ENCODE measurements around the gene ARHGAP26. TPM values are rescaled to one million over a fixed set of nuclear protein-coding genes. Genes with fewer than 3 reads are reported as not detected.

ARHGAP26 gene
- polyA plus RNA-seq, 1 donor from 2014 or later, result 0.83 TPM

DNA sequence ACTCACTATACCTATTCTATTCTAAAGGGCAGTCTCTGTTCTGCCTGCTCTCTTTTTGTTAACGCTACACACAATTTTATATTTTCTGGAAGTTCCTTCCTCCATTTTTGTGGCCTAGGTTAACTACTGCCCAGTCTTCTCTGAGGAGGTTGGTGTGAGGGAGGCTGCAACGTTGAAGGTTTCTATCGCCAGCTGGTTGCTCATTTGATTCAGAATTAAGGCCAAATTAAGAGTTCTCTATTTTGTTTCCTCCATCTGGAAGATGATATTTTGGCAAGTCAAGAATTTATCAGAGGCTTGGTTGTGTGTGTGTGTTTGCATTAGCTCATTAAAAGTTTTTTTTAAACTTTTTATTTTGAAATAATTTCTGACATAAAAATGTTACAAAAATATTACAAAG, 175.1 kb downstream of the ARHGAP26 start:
- no peaks in the 10 kb centered on the region for H3K9me3 ChIP-seq (ENCODE audit: low read length)
- no peak overlapping the region for H3K9ac ChIP-seq (ENCODE audit: low read length)
- TF ChIP-seq MXI1 (conservative IDR thresholded peaks at IDR 0.05; ENCODE audit: poor library complexity, severe bottlenecking) (no peak), EP300 (conservative IDR thresholded peaks at IDR 0.05; ENCODE audit: poor library complexity, severe bottlenecking) (no peak), POLR2AphosphoS5 (IDR thresholded peaks at IDR 0.05) (no peak), RAD21 (conservative IDR thresholded peaks at IDR 0.05) (no peak)
- H2AFZ ChIP-seq (ENCODE audit: low read depth, low read length), result no peak overlapping the region
- H4K20me1 ChIP-seq (ENCODE audit: insufficient read depth), result no peaks in the 10 kb centered on the region
- H3K79me2 ChIP-seq (replicated peaks; ENCODE audit: insufficient read depth, low read length), result no peaks in the 10 kb centered on the region
- H3K27ac ChIP-seq (ENCODE audit: low read length), result no peak overlapping the region
- H3K27me3 ChIP-seq (ENCODE audit: insufficient read depth, low read depth, low read length), result no peaks in the 10 kb centered on the region
- no peaks in the 10 kb centered on the region for H3K36me3 ChIP-seq (ENCODE audit: insufficient read depth, low read length)
- no peaks in the 10 kb centered on the region for H3F3A ChIP-seq (ENCODE audit: insufficient read depth, low read length, poor library complexity, severe bottlenecking)
- H3K9me2 ChIP-seq (ENCODE audit: insufficient read depth, low read length), result no peaks in the 10 kb centered on the region
- H3K4me3 ChIP-seq (ENCODE audit: low read length), result no peak overlapping the region
- no peak overlapping the region for H3K4me2 ChIP-seq (ENCODE audit: low read length)

- no peaks in the 10 kb centered on the region for H3K79me2 ChIP-seq (replicated peaks; ENCODE audit: insufficient read depth, low read length)
- no peaks in the 10 kb centered on the region for H3K27me3 ChIP-seq (ENCODE audit: insufficient read depth, low read depth, low read length)
- no peaks in the 10 kb centered on the region for H3K9me2 ChIP-seq (ENCODE audit: insufficient read depth, low read length)
- no peaks in the 10 kb centered on the region for H3F3A ChIP-seq (ENCODE audit: insufficient read depth, low read length, poor library complexity, severe bottlenecking)
- H2AFZ ChIP-seq (ENCODE audit: low read depth, low read length), result no peak overlapping the region
- no peak overlapping the region for H3K9ac ChIP-seq (ENCODE audit: low read length)
- no peaks in the 10 kb centered on the region for H3K9me3 ChIP-seq (ENCODE audit: low read length)
- no peak overlapping the region for H3K27ac ChIP-seq (ENCODE audit: low read length)
- TF ChIP-seq, protein P1, sequence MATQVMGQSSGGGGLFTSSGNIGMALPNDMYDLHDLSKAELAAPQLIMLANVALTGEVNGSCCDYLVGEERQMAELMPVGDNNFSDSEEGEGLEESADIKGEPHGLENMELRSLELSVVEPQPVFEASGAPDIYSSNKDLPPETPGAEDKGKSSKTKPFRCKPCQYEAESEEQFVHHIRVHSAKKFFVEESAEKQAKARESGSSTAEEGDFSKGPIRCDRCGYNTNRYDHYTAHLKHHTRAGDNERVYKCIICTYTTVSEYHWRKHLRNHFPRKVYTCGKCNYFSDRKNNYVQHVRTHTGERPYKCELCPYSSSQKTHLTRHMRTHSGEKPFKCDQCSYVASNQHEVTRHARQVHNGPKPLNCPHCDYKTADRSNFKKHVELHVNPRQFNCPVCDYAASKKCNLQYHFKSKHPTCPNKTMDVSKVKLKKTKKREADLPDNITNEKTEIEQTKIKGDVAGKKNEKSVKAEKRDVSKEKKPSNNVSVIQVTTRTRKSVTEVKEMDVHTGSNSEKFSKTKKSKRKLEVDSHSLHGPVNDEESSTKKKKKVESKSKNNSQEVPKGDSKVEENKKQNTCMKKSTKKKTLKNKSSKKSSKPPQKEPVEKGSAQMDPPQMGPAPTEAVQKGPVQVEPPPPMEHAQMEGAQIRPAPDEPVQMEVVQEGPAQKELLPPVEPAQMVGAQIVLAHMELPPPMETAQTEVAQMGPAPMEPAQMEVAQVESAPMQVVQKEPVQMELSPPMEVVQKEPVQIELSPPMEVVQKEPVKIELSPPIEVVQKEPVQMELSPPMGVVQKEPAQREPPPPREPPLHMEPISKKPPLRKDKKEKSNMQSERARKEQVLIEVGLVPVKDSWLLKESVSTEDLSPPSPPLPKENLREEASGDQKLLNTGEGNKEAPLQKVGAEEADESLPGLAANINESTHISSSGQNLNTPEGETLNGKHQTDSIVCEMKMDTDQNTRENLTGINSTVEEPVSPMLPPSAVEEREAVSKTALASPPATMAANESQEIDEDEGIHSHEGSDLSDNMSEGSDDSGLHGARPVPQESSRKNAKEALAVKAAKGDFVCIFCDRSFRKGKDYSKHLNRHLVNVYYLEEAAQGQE (IDR thresholded peaks at IDR 0.05; ENCODE audit: borderline replicate concordance), result no peak
- no peak for TF ChIP-seq EZH2 (IDR thresholded peaks at IDR 0.05; ENCODE audit: borderline replicate concordance, insufficient read depth, low read length, poor library complexity, severe bottlenecking)
- no peak for TF ChIP-seq MXI1 (conservative IDR thresholded peaks at IDR 0.05; ENCODE audit: poor library complexity, severe bottlenecking)
- no peak for TF ChIP-seq SMC3 (conservative IDR thresholded peaks at IDR 0.05; ENCODE audit: poor library complexity)
- H3K4me3 ChIP-seq (ENCODE audit: low read length), result no peak overlapping the region
- no peaks in the 10 kb centered on the region for H3K36me3 ChIP-seq (ENCODE audit: insufficient read depth, low read length)
- no peaks in the 10 kb centered on the region for H4K20me1 ChIP-seq (ENCODE audit: insufficient read depth)
- no peak overlapping the region for H3K4me2 ChIP-seq (ENCODE audit: low read length)
Measured at GRCh38 chr5:142945845-142946244, 175.7 kb downstream of the ARHGAP26 start.

DNA sequence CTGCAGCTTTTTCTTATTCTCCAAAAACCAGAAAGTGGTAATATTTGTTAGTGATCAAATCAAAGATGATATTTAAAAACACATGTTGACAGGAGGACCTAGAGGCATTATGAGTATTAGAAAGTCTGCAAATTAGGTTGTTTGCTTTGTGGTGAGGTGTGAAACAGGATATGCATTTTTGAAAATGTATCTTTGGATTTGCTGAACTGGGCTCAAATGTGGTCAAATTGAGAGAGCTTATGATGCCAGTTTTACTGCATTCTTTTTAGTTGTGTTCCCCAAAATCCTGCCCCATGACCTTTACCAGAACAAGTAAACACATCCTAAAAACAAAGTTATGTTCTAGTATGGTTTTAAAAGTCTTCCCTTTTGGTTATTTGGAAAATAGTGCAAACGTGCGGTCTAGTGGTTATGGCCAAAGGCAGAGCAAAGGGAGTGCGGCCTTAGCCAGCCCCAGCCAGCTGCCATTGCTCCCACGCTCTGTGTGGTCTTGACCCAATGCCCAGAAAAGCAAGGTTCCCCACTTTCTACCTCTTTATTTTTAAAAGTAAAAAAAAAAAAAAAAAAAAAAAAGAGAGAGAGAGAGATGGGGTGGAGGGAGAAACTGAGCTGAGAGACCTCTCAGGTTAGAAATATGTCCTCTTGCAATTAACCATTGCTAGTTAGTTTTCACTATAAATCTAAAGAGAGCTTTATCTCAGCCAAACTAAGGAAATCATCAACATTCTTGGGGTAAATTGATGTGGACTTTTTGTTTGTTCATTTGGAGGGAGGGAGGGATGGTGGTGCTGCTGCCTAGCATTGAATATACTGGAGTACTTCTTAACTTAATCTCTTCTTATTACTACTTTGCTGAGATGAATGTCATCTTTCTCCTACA, 176.6 kb downstream of the ARHGAP26 start:
- Histone ChIP-seq H3K9me2 (ENCODE audit: insufficient read depth, low read length) (no peaks in the 10 kb centered on the region), H3K4me2 (ENCODE audit: low read length) (no peak overlapping the region), H3K9ac (ENCODE audit: low read length) (no peak overlapping the region), H2AFZ (ENCODE audit: low read depth, low read length) (no peak overlapping the region), H3K27me3 (ENCODE audit: insufficient read depth, low read depth, low read length) (no peaks in the 10 kb centered on the region), H3K79me2 (replicated peaks; ENCODE audit: insufficient read depth, low read length) (no peaks in the 10 kb centered on the region), H3K36me3 (ENCODE audit: insufficient read depth, low read length) (no peaks in the 10 kb centered on the region), H3K27ac (ENCODE audit: low read length) (no peak overlapping the region), H3F3A (ENCODE audit: insufficient read depth, low read length, poor library complexity, severe bottlenecking) (no peaks in the 10 kb centered on the region), H3K9me3 (ENCODE audit: low read length) (no peaks in the 10 kb centered on the region), H3K4me3 (ENCODE audit: low read length) (no peak overlapping the region), H4K20me1 (ENCODE audit: insufficient read depth) (no peaks in the 10 kb centered on the region)
- no peak for TF ChIP-seq POLR2AphosphoS5 (IDR thresholded peaks at IDR 0.05)
- TF ChIP-seq EP300 (conservative IDR thresholded peaks at IDR 0.05; ENCODE audit: poor library complexity, severe bottlenecking), result no peak
- TF ChIP-seq EZH2 (IDR thresholded peaks at IDR 0.05; ENCODE audit: borderline replicate concordance, insufficient read depth, low read length, poor library complexity, severe bottlenecking), result no peak
- no peak for TF ChIP-seq SMC3 (conservative IDR thresholded peaks at IDR 0.05; ENCODE audit: poor library complexity)
- TF ChIP-seq MXI1 (conservative IDR thresholded peaks at IDR 0.05; ENCODE audit: poor library complexity, severe bottlenecking), result no peak
- TF ChIP-seq, protein P2, sequence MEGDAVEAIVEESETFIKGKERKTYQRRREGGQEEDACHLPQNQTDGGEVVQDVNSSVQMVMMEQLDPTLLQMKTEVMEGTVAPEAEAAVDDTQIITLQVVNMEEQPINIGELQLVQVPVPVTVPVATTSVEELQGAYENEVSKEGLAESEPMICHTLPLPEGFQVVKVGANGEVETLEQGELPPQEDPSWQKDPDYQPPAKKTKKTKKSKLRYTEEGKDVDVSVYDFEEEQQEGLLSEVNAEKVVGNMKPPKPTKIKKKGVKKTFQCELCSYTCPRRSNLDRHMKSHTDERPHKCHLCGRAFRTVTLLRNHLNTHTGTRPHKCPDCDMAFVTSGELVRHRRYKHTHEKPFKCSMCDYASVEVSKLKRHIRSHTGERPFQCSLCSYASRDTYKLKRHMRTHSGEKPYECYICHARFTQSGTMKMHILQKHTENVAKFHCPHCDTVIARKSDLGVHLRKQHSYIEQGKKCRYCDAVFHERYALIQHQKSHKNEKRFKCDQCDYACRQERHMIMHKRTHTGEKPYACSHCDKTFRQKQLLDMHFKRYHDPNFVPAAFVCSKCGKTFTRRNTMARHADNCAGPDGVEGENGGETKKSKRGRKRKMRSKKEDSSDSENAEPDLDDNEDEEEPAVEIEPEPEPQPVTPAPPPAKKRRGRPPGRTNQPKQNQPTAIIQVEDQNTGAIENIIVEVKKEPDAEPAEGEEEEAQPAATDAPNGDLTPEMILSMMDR (IDR thresholded peaks at IDR 0.05; ENCODE audit: poor library complexity, severe bottlenecking), result no peak
- TF ChIP-seq TAF1 (IDR thresholded peaks at IDR 0.05; ENCODE audit: low read depth), result no peak
- TF ChIP-seq, protein P1 (IDR thresholded peaks at IDR 0.05; ENCODE audit: borderline replicate concordance), result no peak
- no peak for TF ChIP-seq RAD21 (conservative IDR thresholded peaks at IDR 0.05)
